ENCODE data around the gene NUDT3.
"Not testable (repeated sequence)": the region's sequence is repeated elsewhere in the genome, so short reads cannot be mapped to it uniquely, and the experiment has no call there.

The NUDT3 gene

DNA sequence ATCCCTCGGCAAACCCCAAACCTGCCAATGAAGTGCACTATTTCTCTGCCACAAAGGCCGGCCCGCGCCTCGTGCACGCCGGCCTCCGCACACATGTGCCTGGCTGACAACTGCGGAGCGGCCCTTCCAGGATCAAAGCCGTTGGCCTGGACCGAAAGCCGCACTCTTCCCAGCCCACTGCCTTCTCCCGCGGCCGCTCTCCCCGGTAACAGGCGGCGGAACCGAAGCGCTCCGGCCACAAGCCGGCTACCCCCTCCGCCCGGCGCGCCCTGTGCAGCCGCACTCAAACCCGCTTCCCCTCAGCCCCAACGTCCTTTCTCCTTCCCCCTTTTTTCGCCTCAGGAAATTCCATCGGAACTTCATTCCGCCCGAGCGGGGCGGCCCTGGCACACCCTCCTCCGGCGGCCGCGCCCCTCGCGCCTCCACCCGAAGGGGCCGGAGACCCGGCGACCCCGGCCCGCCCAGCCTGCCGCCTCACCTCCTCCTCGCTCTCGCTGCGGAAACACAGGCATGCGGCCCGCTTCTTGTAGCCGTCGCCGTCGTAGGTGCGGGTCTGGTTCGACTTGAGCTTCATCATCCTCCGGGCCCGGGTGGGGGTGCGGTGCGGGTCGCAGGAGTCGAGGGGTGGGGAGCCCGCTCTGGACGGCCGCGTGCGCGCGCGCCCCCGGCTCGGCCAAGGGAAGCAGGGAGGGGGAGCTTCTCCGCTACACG lies 528 bp downstream of the NUDT3 start:
- peak in 1 of 2 donors; percentile 60 for DNase-seq

DNA sequence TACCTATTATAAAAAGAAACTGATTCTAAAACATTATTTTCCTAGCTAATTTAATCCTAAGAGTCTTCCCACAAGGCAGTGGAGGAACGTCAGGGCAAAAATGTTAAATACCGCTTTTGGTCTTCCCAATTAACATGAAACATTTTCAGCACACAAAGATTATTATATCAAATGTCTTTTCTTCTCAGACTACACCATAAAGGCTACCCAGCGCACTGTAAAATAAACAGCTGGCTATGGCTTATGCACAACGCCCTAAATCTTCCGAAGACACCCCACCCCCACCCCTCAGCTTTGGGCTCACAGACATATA lies 1.0 kb downstream of the NUDT3 start:
- no peak for DNase-seq

DNA sequence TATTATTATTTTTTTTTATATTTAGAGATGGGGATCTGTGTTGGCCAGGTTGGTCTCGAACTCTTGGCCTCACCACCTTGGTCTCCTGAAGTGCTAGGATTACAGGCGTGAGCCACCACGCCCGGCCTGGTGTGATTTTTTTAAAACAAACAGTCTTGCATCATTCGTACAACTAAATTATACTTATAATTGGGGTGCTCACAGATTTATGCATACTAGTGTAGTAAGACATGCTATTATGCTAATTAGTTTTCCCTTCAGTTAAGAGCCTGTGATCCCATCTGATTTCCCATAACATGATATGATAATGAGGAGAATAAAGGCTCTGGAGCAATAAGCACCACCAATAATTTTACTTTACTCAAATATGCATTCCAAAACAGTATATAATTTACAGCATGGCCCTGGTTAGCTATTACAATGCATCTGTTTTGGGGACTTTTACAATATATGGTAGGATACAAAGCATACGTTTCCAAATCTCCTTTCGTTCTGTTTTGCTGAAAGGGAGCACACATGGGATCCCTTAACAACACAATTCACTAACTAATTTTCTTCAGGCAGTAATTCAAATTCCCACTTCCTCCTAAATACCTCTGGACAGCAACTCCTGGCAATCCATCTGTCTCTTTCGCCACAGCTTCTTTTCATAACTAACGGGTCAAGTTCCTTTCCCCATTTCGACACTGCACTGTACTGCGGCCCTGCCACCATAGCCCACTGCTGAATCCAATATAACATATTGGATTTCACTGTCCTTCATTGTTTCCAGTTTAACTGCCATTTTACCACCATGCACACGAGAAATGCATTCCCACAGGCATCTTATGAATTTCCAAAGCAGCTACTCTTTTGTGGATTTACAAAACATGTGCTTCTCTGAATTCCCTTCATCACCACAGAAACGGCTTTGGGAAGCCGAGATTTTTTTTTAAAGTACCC lies 1.7 kb downstream of the NUDT3 start:
- no peak for DNase-seq

DNA sequence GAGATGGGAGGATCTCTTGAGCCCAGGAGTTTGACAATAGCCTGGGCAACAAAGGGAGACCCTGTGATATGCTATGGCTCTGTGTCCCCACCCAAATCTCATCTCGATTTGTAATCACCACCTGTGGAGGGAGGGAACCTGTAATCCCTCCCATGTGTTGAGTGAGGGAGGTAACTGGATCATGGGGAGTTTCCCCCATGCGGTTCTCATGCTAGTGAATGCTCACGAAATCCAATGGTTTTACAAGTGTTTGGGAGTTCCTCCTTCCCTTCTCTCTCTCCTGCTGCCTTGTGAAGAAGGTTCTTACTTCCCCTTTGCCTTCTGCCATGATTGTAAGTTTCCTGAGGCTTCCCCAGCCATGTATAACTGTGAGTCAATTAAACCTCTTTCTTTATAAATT lies 3.4 kb downstream of the NUDT3 start:
- no peak for DNase-seq

DNA sequence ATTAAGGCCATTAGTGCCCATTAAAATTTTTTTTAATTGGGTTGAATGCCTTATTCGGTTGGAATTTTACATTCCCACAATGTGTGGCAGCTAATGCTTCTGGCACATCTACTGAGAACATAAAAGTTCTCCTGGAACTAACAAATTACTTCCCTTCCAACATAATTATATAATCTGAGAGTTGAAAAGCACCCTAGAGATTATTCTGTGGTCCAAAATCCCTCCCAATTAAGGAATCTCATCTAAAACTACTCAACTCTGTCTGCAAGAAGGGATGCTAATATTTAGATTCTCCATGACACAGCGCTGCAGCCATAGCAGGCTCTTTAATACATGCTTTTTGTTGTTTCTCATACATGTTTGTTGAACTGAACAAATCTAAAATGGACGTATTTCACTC lies 4.0 kb downstream of the NUDT3 start:
- DNase-seq, result no peak

DNA sequence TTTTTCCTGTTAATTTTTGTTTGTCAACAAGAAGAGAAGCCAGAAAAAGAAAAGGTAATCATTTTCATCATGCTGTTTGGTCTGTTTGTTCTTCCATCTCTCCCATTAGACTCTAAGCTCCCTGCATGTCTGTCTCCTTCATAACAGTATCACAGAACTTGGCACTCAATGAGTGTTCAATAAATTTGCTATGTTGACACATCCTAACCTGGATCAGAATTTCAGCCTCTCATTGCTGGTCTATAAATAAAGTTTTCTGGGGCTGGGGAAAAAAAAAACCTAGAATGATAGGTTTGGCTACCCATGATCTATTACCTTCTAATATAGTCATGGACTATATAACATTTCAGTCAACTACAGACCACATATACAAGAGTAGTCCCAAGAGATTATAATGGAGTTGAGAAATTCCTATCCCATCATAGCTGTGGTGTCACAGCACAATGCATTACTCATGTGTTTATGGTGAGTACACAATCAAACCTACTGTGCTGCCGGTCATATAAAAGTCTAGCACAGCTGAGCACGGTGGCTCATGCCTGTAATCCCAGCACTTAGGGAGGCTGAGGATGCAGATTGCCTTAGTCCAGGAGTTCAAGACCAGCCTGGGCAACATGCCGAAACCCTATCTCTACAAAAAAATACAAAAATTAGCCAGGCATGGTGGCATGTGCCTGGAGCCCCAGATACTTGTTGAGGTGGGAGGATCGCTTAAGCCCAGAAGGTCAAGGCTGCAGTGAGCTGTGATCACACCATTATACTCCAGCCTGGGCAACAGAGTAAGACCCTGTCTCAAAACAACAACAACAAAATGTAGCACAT lies 5.9 kb downstream of the NUDT3 start:
- no peak for DNase-seq

DNA sequence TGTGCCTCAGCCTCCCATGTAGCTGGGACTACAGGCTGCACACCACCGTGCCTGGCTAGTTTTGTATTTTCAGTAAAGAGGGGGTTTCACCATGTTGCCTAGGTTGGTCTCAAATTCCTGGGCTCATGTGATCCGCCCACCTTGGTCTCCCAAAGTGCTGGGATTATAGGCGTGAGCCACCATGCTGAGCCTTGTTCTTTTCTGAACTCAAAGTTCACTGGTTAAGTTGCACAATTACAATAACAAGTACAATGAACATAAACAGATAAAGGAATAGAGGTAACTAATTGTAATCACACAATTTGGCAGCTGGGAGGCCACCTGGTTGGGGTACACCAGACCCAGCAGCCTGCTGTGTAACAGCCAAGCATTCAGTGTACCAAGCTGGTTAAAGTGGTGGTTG lies 6.7 kb downstream of the NUDT3 start:
- DNase-seq, result no peak

DNA sequence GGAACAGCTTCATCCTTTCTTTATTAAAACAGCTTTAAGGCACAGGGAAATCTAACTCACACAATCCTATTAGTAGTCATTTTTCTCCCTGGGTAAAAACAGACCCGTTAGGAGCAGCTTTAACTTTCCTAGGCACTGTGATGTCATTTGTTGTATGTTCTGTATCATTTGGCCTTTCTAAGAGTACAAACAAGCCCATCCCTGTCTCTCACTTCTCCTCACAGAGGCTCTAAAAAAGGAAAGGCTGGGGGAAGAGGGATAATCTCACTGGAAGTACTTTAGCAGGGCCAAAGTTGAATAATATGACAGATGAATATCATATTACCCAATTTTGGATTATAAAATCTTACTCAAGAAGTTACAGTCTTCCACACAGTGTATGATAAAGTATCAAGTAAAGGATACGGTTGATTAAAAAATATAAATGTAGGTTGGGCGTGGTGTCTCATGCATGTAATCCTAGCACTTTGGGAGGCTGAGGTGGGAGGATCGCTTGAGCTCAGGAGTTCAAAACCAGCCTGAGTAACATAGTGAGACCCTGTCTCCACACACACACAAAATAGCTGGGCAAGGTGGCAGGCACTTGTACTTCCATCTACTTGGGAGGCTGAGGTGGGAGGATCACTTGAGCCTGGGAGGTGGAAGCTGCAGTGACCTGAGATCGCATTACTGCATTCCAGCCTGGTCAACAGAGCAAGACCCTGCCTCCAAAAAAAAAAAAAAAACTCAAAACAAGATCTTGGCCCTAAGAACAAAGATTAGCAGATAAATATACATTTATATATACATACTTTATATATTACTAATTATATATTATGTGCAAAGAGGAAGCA lies 7.9 kb downstream of the NUDT3 start:
- no peak for DNase-seq

DNA sequence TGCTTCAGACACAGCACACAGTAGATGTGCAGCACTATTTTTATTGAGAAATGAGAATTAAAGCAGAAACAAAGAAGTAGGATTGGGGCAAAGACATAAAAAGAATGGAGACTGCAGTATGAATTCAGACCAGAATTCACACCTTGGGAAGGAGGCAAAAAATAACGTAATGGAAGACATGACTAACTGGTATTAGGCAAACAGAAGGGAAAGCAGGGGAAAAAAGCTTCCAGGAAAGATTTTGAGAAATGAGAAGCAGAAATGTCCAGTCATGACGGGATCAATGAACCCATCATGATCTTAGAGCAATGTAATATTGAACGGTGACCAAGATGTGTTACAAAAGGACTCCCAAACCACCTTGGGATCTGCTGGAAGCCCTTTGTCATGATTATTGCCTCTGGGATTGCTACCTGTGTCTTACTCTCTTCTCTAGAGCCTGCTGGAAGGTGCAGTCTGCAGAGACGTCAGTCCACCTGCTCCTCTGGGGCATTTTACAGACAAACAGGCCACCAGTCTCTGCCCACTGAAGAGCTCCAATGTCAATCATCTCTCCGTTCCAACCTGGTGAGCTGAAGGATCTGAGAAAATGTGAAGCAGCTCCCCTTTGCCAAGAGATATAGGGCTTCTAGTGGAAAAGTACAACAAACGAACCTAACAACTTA lies 8.7 kb downstream of the NUDT3 start:
- DNase-seq, result no peak

DNA sequence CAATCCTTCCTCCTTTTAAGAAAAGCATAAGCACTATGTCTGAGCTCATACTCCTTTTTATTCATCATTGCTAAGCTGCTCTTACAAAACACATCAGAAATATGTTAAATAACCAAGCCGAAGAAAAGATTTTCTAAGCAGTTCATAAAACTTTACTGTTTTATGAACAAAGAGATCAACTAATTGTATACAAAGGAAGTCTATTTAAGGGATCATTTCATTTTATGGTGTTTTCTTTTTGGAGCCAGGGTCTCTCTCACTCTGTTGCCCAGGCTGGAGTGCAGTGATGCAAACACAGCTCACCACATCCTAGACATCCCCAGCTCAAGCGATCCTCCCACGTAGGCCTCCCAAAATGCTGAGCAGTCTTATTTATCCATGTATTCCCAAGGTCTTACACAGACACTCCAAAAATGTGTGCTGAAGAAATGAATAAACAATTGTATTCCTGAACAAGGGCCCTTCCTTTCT lies 9.3 kb downstream of the NUDT3 start:
- no peak for DNase-seq

DNA sequence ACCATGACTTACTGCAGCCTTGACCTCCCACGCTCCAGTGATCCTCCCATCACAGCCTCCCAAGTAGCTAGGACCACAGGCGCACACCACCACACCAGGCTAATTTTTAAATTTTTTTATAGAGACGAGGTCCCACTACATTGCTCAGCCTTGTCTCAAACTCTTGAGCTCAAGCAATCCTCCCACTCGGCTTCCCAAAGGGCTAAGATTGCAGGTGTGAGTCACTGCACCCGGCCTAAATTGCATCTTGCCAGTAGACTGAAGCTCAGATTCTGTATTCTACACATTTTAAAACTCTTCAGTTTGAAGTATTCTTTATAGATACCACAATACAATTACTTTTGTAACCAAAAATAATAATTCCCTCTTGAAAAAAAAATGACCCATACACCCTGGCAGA lies 11.4 kb downstream of the NUDT3 start:
- DNase-seq, result no peak

DNA sequence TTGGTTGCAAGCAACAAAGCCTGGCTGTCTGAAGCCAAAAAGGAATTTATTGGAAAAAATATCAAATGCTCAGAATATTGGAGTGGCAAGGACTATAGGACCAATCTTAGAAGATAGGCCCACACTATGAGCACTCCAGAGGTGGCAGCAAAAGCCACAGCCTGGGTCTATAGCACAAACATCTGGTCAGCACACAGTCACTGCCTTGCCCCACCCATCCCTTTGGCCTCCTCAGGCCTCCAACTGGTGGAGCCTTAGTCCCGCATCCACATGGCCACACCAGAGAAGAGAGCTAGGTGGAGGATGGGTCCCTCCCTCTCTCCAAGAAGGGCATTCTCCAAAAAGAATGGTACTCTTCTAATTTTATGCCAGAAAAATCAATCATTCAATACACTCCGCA lies 14.0 kb downstream of the NUDT3 start:
- no peak for DNase-seq

DNA sequence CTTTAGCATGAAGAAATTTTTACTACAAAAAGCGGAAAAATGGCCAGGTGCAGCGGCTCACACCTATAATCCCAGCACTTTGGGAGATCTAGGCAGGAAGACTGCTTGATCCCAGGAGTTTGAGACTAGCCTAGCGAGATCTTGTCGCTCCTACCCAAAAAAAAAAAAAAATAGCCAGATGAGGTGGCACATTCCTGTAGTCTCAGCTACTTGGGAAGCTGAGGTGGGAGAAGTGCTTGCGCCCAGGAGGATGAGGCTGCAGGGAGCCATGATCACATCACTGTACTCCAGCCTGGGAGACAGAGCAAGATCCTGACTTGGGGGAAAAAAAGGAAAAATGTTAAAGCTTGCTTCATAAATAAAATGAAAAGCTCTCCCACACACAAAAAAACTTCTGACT lies 14.5 kb downstream of the NUDT3 start:
- no peak for DNase-seq

DNA sequence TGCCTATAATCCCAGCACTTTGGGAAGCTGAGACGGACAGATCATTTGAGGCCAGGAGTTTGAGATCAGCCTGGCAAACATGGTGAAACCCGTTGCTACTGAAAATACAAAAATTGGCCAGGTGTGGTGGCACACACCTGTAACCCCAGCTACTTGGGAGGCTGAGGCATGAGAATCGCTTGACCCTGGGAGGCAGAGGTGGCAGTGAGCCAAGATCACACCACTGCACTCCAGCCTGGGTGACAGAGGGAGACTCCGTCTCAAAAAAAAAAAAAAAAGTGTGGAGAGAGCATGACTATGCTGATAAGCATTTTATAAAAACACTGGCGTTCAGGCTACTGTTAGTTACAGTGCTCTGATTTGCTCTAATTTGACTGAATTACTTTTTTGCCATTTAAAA lies 14.9 kb downstream of the NUDT3 start:
- not testable (repeated sequence) for DNase-seq

DNA sequence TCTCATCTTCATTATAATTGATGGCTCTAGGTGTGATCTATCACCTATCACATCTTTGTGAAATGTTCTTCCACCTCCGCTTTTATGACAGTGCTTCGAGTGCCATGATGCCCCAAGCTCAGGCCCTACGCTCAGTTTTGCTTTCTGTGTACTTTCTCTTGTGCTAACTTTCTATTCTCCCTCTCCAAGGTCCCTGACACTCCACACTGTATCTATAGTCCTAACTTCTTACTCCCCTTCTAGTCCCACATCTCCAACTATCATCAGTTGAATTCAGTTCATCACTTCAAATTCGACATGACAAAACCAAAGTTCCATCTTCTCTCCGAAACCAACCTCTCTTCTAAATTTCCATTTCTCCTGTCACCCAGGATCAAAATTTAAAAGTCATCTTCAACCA lies 16.6 kb downstream of the NUDT3 start:
- DNase-seq, result no peak

DNA sequence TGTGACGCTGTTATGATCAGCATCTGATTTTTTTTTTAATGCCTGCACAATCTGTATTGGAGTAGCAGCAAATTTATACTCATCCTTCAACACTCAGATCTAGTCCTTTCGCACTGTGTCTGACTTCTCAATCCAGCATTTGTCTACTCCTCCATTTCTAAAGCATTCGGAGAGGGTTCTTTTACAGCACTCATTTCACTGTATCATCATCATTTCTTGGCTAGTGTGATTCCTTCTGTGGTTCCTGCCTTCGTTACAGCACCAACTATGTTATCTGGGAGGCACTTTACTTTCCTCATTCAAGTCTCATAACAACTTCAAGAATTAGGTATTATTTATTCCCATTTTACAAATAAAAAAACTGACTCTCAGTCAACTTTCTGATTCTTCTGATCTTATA lies 18.0 kb downstream of the NUDT3 start:
- DNase-seq, result no peak

DNA sequence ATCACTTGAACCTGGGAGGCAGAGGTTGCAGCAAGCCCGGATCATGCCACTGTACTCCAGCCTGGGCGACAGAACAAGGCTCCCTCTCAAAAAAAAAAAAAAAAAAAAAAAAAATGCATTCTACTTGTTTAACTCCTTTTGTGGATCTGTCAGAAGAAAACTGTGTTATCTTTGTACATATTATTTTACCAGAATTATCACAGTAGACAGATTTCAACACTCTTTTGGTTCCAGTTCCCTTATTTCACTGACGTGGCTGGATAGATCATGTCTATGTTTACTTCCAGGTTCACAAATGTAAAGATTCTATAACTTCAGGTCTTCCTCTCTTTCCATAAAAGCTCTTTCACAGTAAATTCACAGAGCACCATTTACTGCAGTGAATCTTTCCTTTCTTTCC lies 18.4 kb downstream of the NUDT3 start:
- peak in 1 of 2 donors; percentile 28 for DNase-seq

DNA sequence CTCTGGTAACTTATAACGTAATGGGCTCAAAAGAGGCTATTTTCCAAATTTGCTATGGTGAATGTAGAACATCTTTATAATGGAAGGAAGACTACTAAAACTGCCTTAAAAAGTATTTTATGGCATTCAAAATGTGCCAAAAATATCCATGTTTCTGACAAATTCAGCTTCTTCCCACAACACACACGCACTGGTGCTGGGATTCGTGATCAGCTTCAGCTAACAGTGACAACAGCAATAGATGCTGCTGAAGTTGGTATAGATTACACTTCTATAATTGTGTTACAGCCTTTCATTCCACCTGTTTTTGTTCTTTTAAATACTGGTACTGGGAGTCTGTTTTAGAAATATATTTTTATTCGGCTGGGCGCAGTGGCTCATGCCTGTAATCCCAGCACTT lies 19.0 kb downstream of the NUDT3 start:
- no peak for DNase-seq

DNA sequence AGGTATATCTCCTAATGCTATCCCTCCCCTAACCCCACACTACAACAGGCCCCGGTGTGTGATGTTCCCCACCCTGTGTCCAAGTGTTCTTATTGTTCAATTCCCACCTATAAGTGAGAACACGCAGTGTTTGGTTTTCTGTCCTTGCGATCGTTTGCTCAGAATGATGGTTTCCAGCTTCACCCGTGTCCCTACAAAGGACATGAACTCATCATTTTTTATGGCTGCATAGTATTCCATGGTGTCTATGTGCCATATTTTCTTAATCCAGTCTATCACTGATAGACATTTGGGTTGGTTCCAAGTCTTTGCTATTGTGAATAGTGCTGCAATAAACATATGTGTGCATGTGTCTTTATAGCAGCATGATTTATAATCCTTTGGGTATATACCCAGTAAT lies 20.6 kb downstream of the NUDT3 start:
- not testable (repeated sequence) for DNase-seq

DNA sequence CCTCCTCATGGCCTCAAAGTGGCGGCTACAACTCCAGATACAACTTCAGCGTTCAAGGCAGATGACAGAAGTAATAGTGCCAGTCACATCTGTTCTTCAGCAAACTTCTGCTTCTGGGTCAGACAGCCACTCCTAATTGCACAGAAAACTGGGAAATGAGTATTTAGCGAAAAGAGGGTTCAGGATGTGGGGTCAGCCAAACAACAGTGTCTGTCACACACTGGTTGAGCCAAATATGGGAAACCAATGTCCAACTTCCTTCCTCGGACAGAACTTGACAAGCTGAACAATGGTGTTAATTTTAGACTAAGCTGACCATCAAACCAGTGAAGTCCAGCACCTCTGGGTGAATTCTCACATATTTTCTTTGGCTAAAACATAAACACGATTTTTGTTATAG lies 22.1 kb downstream of the NUDT3 start:
- DNase-seq, result no peak

DNA sequence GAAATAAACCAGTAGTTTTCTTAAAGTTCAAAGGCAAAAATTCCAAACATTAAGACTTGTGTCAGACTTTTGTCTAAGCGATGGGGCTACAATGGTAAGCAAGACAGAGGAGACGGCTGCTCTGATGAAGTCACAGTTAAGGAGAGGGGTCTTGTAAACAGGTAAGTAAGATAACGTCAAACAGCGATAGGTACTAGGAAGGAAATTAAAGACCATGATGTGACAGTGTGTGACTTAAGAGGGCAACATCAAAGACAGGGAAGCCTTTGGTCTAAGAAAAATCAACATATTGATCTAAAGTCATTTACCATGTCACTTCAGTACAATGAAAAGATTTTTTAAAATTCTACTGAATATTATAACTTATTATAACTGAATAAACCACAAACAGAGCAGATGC lies 23.1 kb downstream of the NUDT3 start:
- DNase-seq, result no peak

DNA sequence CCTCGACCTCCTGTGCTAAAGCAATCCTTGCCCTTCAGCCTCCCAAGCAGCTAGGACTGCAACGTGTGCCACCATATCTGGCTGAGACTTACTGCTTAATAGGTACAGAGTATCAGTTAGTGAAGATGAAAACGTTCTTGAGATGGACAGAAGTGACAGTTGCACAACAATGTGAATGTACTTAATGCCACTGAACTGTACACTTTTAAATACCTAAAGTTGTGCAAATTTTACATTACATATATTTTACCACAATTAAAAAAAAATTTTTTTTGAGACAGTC lies 25.9 kb downstream of the NUDT3 start:
- DNase-seq, result no peak
